Gastrocnemius medialis (tissue), 4 donors: ENCODE results near the gene GDI2. TPM values are rescaled to one million over a fixed set of nuclear protein-coding genes. Genes with fewer than 3 reads are reported as not detected.
"Not testable (repeated sequence)": the region's sequence is repeated elsewhere in the genome, so short reads cannot be mapped to it uniquely, and the experiment has no call there.

Experiments used
- ATAC-seq, 2 donors: fragments of 150-250 bp; one replicate each; pipeline ENCODE4 v1.9.1; 2016
- DNase-seq, 2 donors: peaks; one replicate each; pipeline ENCODE4 v3.0.0-alpha.2; 2019
- H3K27ac ChIP-seq, 4 donors: fragments of 200-600 bp; sonication (generic); 1 replicate in 1 of 4; 2 replicates in 3 of 4; pipeline ENCODE4 v1.5.1; 2016 to 2018; ENCODE audit warnings: mild to moderate bottlenecking in 2 of 4, moderate library complexity in 1 of 4
- H3K27me3 ChIP-seq, 3 donors: fragments of 200-600 bp; sonication (generic) in 2 of 3; 1 replicate in 1 of 3; 2 replicates in 2 of 3; pipeline versions ENCODE4 v1.5.1 to v1.6.0; 2016 to 2019; ENCODE audit warnings: mild to moderate bottlenecking in 1 of 3, moderate library complexity in 1 of 3
- H3K36me3 ChIP-seq, 2 donors: fragments of 200-600 bp; sonication (generic) in 1 of 2; one replicate each; pipeline ENCODE4 v1.5.1; 2017 to 2018
- H3K4me1 ChIP-seq, 2 donors: fragments of 200-600 bp; sonication (generic) in 1 of 2; one replicate each; pipeline ENCODE4 v1.5.1; 2016 to 2017; ENCODE audit warnings: mild to moderate bottlenecking in 2 of 2
- H3K4me3 ChIP-seq, 4 donors: fragments of 200-600 bp; sonication (generic) in 3 of 4; 1 replicate in 1 of 4; 2 replicates in 3 of 4; pipeline ENCODE4 v1.5.1; 2016 to 2019; ENCODE audit warnings: mild to moderate bottlenecking in 2 of 4
- H3K9me3 ChIP-seq, 3 donors: fragments of 200-600 bp; sonication (generic) in 2 of 3; 1 replicate in 1 of 3; 2 replicates in 2 of 3; pipeline ENCODE4 v1.5.1; 2016 to 2019
- POLR2A ChIP-seq, 2 donors: fragments of 450-650 bp; IDR thresholded peaks; one replicate each; pipeline ENCODE4 v1.6.1; 2017; ENCODE audit warnings: antibody characterized with exemption in 2 of 2, mild to moderate bottlenecking in 2 of 2, moderate library complexity in 2 of 2
- in situ Hi-C, 4 donors: fragments of 200-750 bp; cut with MboI; loops; one replicate each; pipeline versions ENCODE4 v1.15.0 to v1.8.0; 2017; ENCODE audit warnings: low sequenced_read_pairs in 4 of 4
- intact Hi-C: fragments of 100-400 bp; cut with DNase I; formaldehyde crosslinking; loops from one replicate; pipeline ENCODE4 v1.15.1; 2023; ENCODE audit warnings: low total_unique reads
- total RNA-seq, 4 donors: library from RNA; depleted of rRNA; stranded (reverse); fragments of >200 nt; gene quantifications; one replicate each; pipeline versions ENCODE4 v1.1.0 to v1.2.3, GENCODE V29; 2016
- TF ChIP-seq, protein P1 (sequence below), 5 experiments: fragments of 450-650 bp in 3 of 5; fragments of 200-600 bp in 2 of 5; sonication (generic) in 2 of 5; IDR thresholded peaks in 4 of 5; conservative IDR thresholded peaks in 1 of 5; 1 replicate in 4 of 5; 2 replicates in 1 of 5; pipeline ENCODE4 v1.5.1; 2016 to 2019; ENCODE audit warnings: antibody characterized with exemption in 5 of 5, mild to moderate bottlenecking in 3 of 5, moderate library complexity in 3 of 5

GDI2 gene
- total RNA-seq, 4 donors from 2014 or later, result 143 to 197 (median 171) TPM

DNA sequence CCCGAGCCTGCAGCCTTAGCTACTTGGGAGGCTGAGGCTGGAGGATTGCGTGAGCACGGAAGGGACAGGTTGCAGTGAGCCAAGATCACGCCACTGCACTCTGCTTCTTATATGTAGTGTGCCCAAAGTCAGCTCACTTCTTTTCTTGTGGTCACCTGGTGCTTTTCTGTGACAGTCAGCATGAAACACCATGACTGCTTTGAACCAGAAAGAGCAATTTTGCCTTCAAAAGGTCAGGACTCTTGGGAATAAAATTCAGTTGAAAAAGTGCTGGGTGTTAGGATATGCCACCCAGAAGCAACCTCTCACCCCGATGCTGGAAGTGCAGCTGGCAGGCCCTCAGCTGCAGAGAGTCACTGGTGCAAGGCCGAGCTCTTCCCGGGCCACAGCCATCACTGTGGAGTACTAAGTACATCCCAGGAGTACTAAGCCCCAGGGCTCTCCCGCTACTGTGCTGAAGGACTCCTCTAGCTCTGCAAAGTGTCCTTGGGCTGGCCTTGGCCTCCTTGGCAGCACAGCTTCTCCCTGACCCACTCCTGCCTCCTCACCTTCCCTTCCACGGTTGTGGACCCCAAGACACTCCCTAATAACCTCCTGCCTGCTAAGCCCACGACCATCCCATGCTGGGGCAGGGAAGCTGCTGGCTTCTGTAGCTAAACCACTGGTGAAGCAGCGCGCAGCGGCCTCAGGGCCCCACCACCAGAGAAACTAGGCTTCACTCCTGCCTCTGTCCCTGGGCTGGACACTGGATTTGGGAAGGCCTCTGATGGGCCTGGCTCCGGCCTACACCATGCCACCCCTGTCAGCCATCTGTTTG is 17.6 kb upstream of the GDI2 start:
- intact Hi-C loops, result no loop called here
- no peak overlapping the region for H3K27ac ChIP-seq

DNA sequence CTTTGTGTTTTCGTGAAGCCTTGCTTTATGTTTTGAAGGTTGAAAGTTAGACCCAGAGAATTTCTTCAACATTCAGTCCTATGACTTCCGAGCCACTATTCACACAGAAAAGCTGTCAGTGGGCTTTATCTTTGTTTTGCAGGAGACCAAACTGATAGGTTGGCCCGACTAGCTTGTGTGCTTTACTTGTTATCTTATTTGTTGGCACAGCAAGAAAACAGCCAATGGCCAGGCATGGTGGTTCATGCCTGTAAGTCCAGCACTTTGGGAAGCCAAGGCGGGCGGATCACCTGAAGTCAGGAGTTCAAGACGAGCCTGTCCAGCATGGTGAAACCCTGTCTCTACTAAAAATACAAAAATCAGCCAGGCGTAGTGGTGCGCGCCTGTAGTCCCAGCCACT is 16.0 kb upstream of the GDI2 start:
- Histone ChIP-seq H3K4me1 (no peaks in the 10 kb centered on the region), H3K27me3 (no peaks in the 10 kb centered on the region), H3K9me3 (no peaks in the 10 kb centered on the region), H3K27ac (no peak overlapping the region), H3K4me3 (no peak overlapping the region), H3K36me3 (no peaks in the 10 kb centered on the region)
- DNase-seq (no peak), ATAC-seq (no peak)
- intact Hi-C loops, result no loop called here
- in situ Hi-C loops, result no loop called here
- TF ChIP-seq POLR2A (IDR thresholded peaks at IDR 0.05), result no peak

More for the DNA sequence above, 17.6 kb upstream of the GDI2 start:
- no peaks in the 10 kb centered on the region for H3K36me3 ChIP-seq
- no peaks in the 10 kb centered on the region for H3K9me3 ChIP-seq
- H3K27me3 ChIP-seq, result no peaks in the 10 kb centered on the region
- ATAC-seq (no peak), DNase-seq (no peak)
- in situ Hi-C loops, result no loop called here
- TF ChIP-seq POLR2A (IDR thresholded peaks at IDR 0.05), result no peak
- TF ChIP-seq, protein P1, sequence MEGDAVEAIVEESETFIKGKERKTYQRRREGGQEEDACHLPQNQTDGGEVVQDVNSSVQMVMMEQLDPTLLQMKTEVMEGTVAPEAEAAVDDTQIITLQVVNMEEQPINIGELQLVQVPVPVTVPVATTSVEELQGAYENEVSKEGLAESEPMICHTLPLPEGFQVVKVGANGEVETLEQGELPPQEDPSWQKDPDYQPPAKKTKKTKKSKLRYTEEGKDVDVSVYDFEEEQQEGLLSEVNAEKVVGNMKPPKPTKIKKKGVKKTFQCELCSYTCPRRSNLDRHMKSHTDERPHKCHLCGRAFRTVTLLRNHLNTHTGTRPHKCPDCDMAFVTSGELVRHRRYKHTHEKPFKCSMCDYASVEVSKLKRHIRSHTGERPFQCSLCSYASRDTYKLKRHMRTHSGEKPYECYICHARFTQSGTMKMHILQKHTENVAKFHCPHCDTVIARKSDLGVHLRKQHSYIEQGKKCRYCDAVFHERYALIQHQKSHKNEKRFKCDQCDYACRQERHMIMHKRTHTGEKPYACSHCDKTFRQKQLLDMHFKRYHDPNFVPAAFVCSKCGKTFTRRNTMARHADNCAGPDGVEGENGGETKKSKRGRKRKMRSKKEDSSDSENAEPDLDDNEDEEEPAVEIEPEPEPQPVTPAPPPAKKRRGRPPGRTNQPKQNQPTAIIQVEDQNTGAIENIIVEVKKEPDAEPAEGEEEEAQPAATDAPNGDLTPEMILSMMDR (IDR thresholded peaks at IDR 0.05 in 4 of 5, conservative IDR thresholded peaks at IDR 0.05 in 1 of 5), result no peak
- H3K4me3 ChIP-seq, result no peak overlapping the region
- H3K4me1 ChIP-seq, result no peaks in the 10 kb centered on the region

DNA sequence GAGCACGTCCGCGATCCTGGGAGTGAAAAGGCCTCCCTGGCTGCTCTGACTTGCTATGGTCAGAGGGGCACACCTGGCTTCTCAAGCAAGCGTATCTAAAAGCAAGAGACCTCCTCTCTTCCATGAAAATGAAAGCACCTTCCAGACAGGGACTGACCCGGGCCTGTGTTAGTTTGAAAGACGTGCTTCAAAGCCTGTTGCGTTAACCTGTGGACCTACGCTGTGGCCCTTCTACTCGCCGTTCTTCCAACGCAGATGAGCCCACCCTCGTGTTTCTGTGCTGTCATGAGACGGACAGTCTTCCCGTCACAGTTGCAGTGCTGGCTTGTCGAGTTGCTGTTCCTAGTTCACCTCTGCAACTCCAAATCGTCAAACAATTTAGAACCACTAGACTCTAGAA is 15.5 kb upstream of the GDI2 start:
- no peaks in the 10 kb centered on the region for H3K9me3 ChIP-seq
- no peaks in the 10 kb centered on the region for H3K36me3 ChIP-seq
- in situ Hi-C loops, result no loop called here
- H3K27ac ChIP-seq, result no peak overlapping the region
- H3K27me3 ChIP-seq, result no peaks in the 10 kb centered on the region
- intact Hi-C loops, result no loop called here
- ATAC-seq (no peak), DNase-seq (no peak)
- no peak overlapping the region for H3K4me3 ChIP-seq
- no peak for TF ChIP-seq POLR2A (IDR thresholded peaks at IDR 0.05)
- TF ChIP-seq, protein P1 (IDR thresholded peaks at IDR 0.05 in 4 of 5, conservative IDR thresholded peaks at IDR 0.05 in 1 of 5), result no peak
- H3K4me1 ChIP-seq, result no peaks in the 10 kb centered on the region

DNA sequence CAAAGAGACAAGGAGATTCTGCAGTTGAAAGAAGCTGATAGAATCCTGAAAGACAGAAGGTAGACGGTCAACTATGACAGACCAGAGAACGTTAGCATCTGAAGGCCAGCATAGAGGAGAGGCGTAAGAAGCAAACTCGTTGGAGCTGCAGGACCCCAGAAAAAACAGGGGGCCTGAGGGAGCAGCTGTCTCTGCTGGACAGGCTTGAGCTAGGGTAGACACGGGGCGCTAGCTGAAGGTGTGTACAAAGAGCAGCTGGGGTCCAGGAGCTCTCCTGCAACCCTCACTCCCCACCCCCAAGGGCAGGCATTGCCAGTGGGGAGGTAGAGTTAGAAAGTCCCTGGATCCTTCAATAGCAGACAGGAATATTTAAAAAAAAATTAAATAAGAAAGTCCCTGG is 14.6 kb upstream of the GDI2 start:
- TF ChIP-seq POLR2A (IDR thresholded peaks at IDR 0.05), result no peak
- TF ChIP-seq, protein P1 (IDR thresholded peaks at IDR 0.05 in 4 of 5, conservative IDR thresholded peaks at IDR 0.05 in 1 of 5), result no peak
- Histone ChIP-seq H3K4me3 (no peak overlapping the region), H3K36me3 (no peaks in the 10 kb centered on the region), H3K4me1 (no peaks in the 10 kb centered on the region), H3K9me3 (no peaks in the 10 kb centered on the region), H3K27me3 (no peaks in the 10 kb centered on the region), H3K27ac (no peak overlapping the region)
- in situ Hi-C loops (no loop called here), intact Hi-C loops (no loop called here)
- no peak for DNase-seq
- ATAC-seq, result no peak

DNA sequence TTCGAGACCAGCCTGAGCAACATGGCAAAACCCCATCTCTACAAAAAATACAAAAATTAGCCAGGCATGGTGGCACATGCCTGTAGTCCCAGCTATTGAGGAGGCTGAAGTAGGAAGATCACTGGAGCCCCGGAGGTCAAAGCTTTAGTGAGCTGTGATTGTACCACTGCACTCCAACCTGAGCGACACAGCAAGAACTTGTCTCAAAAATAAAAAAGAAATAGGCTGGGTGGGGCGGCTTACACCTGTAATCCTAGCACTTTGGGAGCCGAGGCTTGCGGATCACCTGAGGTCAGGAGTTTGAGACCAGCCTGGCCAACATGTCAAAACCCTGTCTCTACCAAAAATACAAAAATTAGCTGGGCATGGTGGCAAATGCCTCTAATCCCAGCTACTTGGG is 13.3 kb upstream of the GDI2 start:
- DNase-seq, H3K36me3 ChIP-seq, intact Hi-C loops, H3K4me3 ChIP-seq, H3K9me3 ChIP-seq, H3K27ac ChIP-seq, H3K27me3 ChIP-seq, in situ Hi-C loops, H3K4me1 ChIP-seq, ATAC-seq: not testable (repeated sequence)
